H1 (cell line): ENCODE results near the gene N4BP3. TPM values are rescaled to one million over a fixed set of nuclear protein-coding genes. Genes with fewer than 3 reads are reported as not detected.

Source experiments
- CTCF ChIA-PET: fragments of 300-600 bp; sonication (Branson Sonifier 250); formaldehyde crosslinking; loops from one replicate; lab custom pipeline; 2021; ENCODE audit not compliant: partially characterized antibody; lab: Charles Lee
- POLR2A ChIA-PET: fragments of 300-600 bp; sonication (Branson Sonifier 250); formaldehyde crosslinking; loops from one replicate; lab custom pipeline; 2021; ENCODE audit warnings: inconsistent platforms; ENCODE audit not compliant: partially characterized antibody; lab: Charles Lee
- DNase-seq, 2 experiments: peaks; one replicate each; pipeline versions ENCODE4 v3.0.0 to v3.0.0-alpha.2; 2010 to 2022; ENCODE audit warnings: low spot score in 2 of 2, low read depth in 1 of 2, mixed read lengths in 1 of 2
- FAIRE-seq: peaks from 2 replicates; lab custom pipeline; 2011; peaks lifted over from hg19 to GRCh38; lab: Jason Lieb, UNC
- H2AFZ ChIP-seq: 2 replicates; pipeline ENCODE4 v1.8.1; 2012; ENCODE audit warnings: low read length, inconsistent platforms
- H2AK5ac ChIP-seq: 2 replicates; pipeline ENCODE4 v1.6.1; 2013; ENCODE audit warnings: low read depth, low read length
- H2BK120ac ChIP-seq: replicated peaks from 2 replicates; pipeline ENCODE3; 2013; ENCODE audit warnings: low read depth, low read length, inconsistent platforms
- H2BK12ac ChIP-seq: 2 replicates; pipeline ENCODE4 v1.6.1; 2013; ENCODE audit warnings: low read depth, low read length
- H2BK15ac ChIP-seq: 2 replicates; pipeline ENCODE4 v1.6.1; 2013; ENCODE audit warnings: low read length
- H2BK20ac ChIP-seq: 2 replicates; pipeline ENCODE4 v1.6.1; 2013; ENCODE audit warnings: low read length
- H2BK5ac ChIP-seq: 2 replicates; pipeline ENCODE4 v1.6.1; 2013; ENCODE audit warnings: low read depth, low read length
- H3K14ac ChIP-seq: 2 replicates; pipeline ENCODE4 v1.6.1; 2013; ENCODE audit warnings: inconsistent platforms; ENCODE audit not compliant: insufficient read length
- H3K18ac ChIP-seq: 2 replicates; pipeline ENCODE4 v1.6.1; 2013; ENCODE audit warnings: low read length; ENCODE audit errors: extremely low read depth
- H3K23ac ChIP-seq: 2 replicates; pipeline ENCODE4 v1.6.1; 2013; ENCODE audit warnings: inconsistent platforms; ENCODE audit not compliant: insufficient read length
- H3K23me2 ChIP-seq: 2 replicates; pipeline ENCODE4 v1.6.1; 2013; ENCODE audit warnings: low read depth, low read length
- H3K27ac ChIP-seq: 2 replicates; pipeline ENCODE4 v1.6.1; 2011; ENCODE audit warnings: low read depth, low read length, inconsistent platforms
- H3K27me3 ChIP-seq, 4 experiments: replicated peaks in 1 of 4; 1 replicate in 1 of 4; 2 replicates in 3 of 4; pipeline versions ENCODE4 v1.6.1 to v1.8.1; 2011 to 2013; ENCODE audit warnings: low read length in 3 of 4, mild to moderate bottlenecking in 3 of 4, inconsistent platforms in 2 of 4, mixed read lengths in 2 of 4, moderate library complexity in 1 of 4; ENCODE audit not compliant: control insufficient read depth in 3 of 4, insufficient read depth in 3 of 4; ENCODE audit errors: extremely low read depth in 1 of 4
- H3K36me3 ChIP-seq, 4 experiments: 2 replicates each; pipeline versions ENCODE4 v1.6.1 to v1.8.1; 2011 to 2013; ENCODE audit warnings: mild to moderate bottlenecking in 4 of 4, low read length in 3 of 4, moderate library complexity in 2 of 4, control low read depth in 1 of 4, inconsistent platforms in 1 of 4; ENCODE audit not compliant: insufficient read depth in 4 of 4, control insufficient read depth in 2 of 4
- H3K4ac ChIP-seq: replicated peaks from 2 replicates; pipeline ENCODE3; 2013; ENCODE audit warnings: low read length, low read depth, mixed read lengths, inconsistent platforms; ENCODE audit not compliant: insufficient read length
- H3K4me1 ChIP-seq, 4 experiments: replicated peaks in 1 of 4; 1 replicate in 1 of 4; 2 replicates in 3 of 4; pipeline versions ENCODE4 v1.6.1 to v1.8.1; 2011 to 2013; ENCODE audit warnings: low read length in 3 of 4, inconsistent platforms in 2 of 4, mixed read lengths in 1 of 4; ENCODE audit not compliant: insufficient read depth in 4 of 4, control insufficient read depth in 3 of 4
- H3K4me2 ChIP-seq, 2 experiments: 2 replicates each; pipeline versions ENCODE4 v1.6.1 to v1.8.1; 2011 to 2013; ENCODE audit warnings: low read depth in 2 of 2, low read length in 2 of 2, control low read depth in 1 of 2, inconsistent platforms in 1 of 2, mild to moderate bottlenecking in 1 of 2; ENCODE audit not compliant: insufficient read depth in 1 of 2
- H3K4me3 ChIP-seq, 4 experiments: fragments of 200-600, 300-600 bp in 1 of 4; sonication (generic), shearing (Covaris generic), sonication (Bioruptor Twin) in 1 of 4; 2 replicates each; pipeline versions ENCODE4 v1.5.1 to v1.8.1; 2011 to 2016; ENCODE audit warnings: low read length in 4 of 4, low read depth in 3 of 4, control low read depth in 2 of 4, inconsistent platforms in 2 of 4, mild to moderate bottlenecking in 2 of 4, mixed read lengths in 1 of 4, moderate library complexity in 1 of 4; ENCODE audit not compliant: insufficient read depth in 2 of 4; ENCODE audit errors: extremely low read depth in 1 of 4
- H3K56ac ChIP-seq: replicated peaks from 2 replicates; pipeline ENCODE3; 2013; ENCODE audit warnings: low read depth, mild to moderate bottlenecking, mixed read lengths, low read length, inconsistent platforms; ENCODE audit not compliant: insufficient read length
- H3K79me1 ChIP-seq: 2 replicates; pipeline ENCODE4 v1.6.1; 2013; ENCODE audit warnings: low read depth, low read length, control low read depth
- H3K79me2 ChIP-seq, 2 experiments: 2 replicates each; pipeline versions ENCODE4 v1.6.1 to v1.8.1; 2012 to 2013; ENCODE audit warnings: low read length in 2 of 2, mild to moderate bottlenecking in 2 of 2, inconsistent platforms in 1 of 2; ENCODE audit not compliant: insufficient read depth in 2 of 2, control insufficient read depth in 1 of 2
- H3K9ac ChIP-seq, 4 experiments: replicated peaks in 1 of 4; 1 replicate in 1 of 4; 2 replicates in 3 of 4; pipeline versions ENCODE4 v1.6.1 to v1.8.1; 2011 to 2013; ENCODE audit warnings: low read depth in 3 of 4, low read length in 3 of 4, control low read depth in 2 of 4, mild to moderate bottlenecking in 2 of 4, moderate library complexity in 2 of 4, inconsistent platforms in 1 of 4; ENCODE audit errors: extremely low read depth in 1 of 4
- H3K9me3 ChIP-seq, 2 experiments: 2 replicates each; pipeline versions ENCODE4 v1.6.1 to v1.8.1; 2012 to 2013; ENCODE audit warnings: mild to moderate bottlenecking in 2 of 2, moderate library complexity in 2 of 2, control low read depth in 1 of 2, inconsistent platforms in 1 of 2, low read depth in 1 of 2, low read length in 1 of 2, mixed read lengths in 1 of 2; ENCODE audit not compliant: insufficient read depth in 2 of 2
- H4K20me1 ChIP-seq, 2 experiments: replicated peaks in 1 of 2; 2 replicates each; pipeline versions ENCODE3 to v1.8.1; 2011 to 2013; ENCODE audit warnings: inconsistent platforms in 2 of 2, low read length in 2 of 2, mild to moderate bottlenecking in 1 of 2; ENCODE audit not compliant: insufficient read depth in 2 of 2, control insufficient read depth in 1 of 2
- H4K5ac ChIP-seq: 2 replicates; pipeline ENCODE4 v1.6.1; 2013; ENCODE audit warnings: low read length, low read depth, mixed read lengths, inconsistent platforms; ENCODE audit not compliant: insufficient read length
- H4K8ac ChIP-seq: 2 replicates; pipeline ENCODE4 v1.8.0; 2013; ENCODE audit warnings: mild to moderate bottlenecking, moderate library complexity, low read length, inconsistent platforms; ENCODE audit not compliant: insufficient read depth; ENCODE audit errors: extremely low read depth
- H4K91ac ChIP-seq: replicated peaks from 2 replicates; pipeline ENCODE3; 2013; ENCODE audit warnings: low read length, mixed read lengths, inconsistent platforms; ENCODE audit not compliant: insufficient read length
- CBX8 ChIP-seq: fragments of 300-800, 300-1000 bp; sonication (generic); IDR thresholded peaks from 2 replicates; pipeline ENCODE4 v1.7.1; 2016; ENCODE audit warnings: low read depth, low read length, borderline replicate concordance
- CHD2 ChIP-seq: IDR thresholded peaks from 2 replicates; pipeline ENCODE4 v1.6.1; 2012; ENCODE audit warnings: low read length, improper control_type of control experiment
- E2F6 ChIP-seq: IDR thresholded peaks from 2 replicates; pipeline ENCODE4 v1.6.1; 2012; ENCODE audit warnings: inconsistent platforms
- EGR1 ChIP-seq: IDR thresholded peaks from 2 replicates; pipeline ENCODE4 v1.6.1; 2011; ENCODE audit warnings: low read depth, low read length, borderline replicate concordance
- RFX5 ChIP-seq: IDR thresholded peaks from 2 replicates; pipeline ENCODE4 v1.6.1; 2011; ENCODE audit warnings: low read depth, low read length, improper control_type of control experiment, borderline replicate concordance
- SAP30 ChIP-seq: fragments of 300-600 bp; sonication (generic); IDR thresholded peaks from 2 replicates; pipeline ENCODE4 v1.7.1; 2012; ENCODE audit warnings: low read length, moderate library complexity, mild to moderate bottlenecking, inconsistent platforms; ENCODE audit not compliant: insufficient read depth, insufficient replicate concordance
- SIN3A ChIP-seq, 2 experiments: IDR thresholded peaks in 1 of 2; conservative IDR thresholded peaks in 1 of 2; 2 replicates each; pipeline ENCODE4 v1.6.1; 2011 to 2012; ENCODE audit warnings: low read length in 2 of 2, improper control_type of control experiment in 1 of 2, low read depth in 1 of 2, mild to moderate bottlenecking in 1 of 2
- SP1 ChIP-seq: IDR thresholded peaks from 2 replicates; pipeline ENCODE4 v1.6.1; 2011; ENCODE audit warnings: low read depth, low read length
- SRF ChIP-seq: IDR thresholded peaks from 2 replicates; pipeline ENCODE4 v1.6.1; 2011; ENCODE audit warnings: mild to moderate bottlenecking, low read depth, low read length, moderate library complexity
- TBP ChIP-seq: IDR thresholded peaks from 2 replicates; pipeline ENCODE4 v1.6.1; 2011; ENCODE audit warnings: low read depth, low read length, improper control_type of control experiment
- TEAD4 ChIP-seq: IDR thresholded peaks from 2 replicates; pipeline ENCODE4 v1.6.1; 2012; ENCODE audit warnings: low read depth, low read length, inconsistent platforms, mixed read lengths
- YY1 ChIP-seq: IDR thresholded peaks from 2 replicates; pipeline ENCODE4 v1.6.1; 2011; ENCODE audit warnings: low read depth, mild to moderate bottlenecking, low read length
- WGBS, 2 experiments: shearing (Covaris generic) in 1 of 2; methylation state at CpG; one replicate each; pipeline versions ENCODE4 v1.1.6 to v1.1.7; 2013 to 2015; ENCODE audit warnings: low lambda C conversion rate in 2 of 2, mixed read lengths in 2 of 2, inconsistent platforms in 1 of 2, low coverage in 1 of 2, missing lambda C conversion rate in 1 of 2; ENCODE audit not compliant: insufficient replicate concordance in 2 of 2, insufficient coverage in 1 of 2, insufficient read length in 1 of 2; ENCODE audit errors: extremely low coverage in 1 of 2, missing lambda C conversion rate in 1 of 2; 5-methylcytosine and 5-hydroxymethylcytosine counted together
- polyA plus RNA-seq, 7 experiments: library from polyadenylated mRNA; depleted of rRNA in 3 of 7; stranded (reverse) in 5 of 7; unstranded in 2 of 7; fragments of >200 nt in 5 of 7; fragments of 200-250 nt in 2 of 7; gene quantifications; 1 replicate in 5 of 7; 2 replicates in 1 of 7; 4 replicates in 1 of 7; pipeline versions ENCODE4 v1.2.1 to v1.2.3, GENCODE V29; 2011 to 2013; ENCODE audit warnings: missing spikeins in 2 of 7, mixed read lengths in 2 of 7
- total RNA-seq: library from RNA; stranded (reverse); fragmentation: NEBNext Ultra II Directional; extraction: Animal tissue kit (Norgen Biotek cat#: 25700); gene quantifications from 2 replicates; pipeline ENCODE4 v1.2.1, GENCODE V29; 2021

Gene N4BP3
- total and polyA plus RNA-seq, 2 of the 8 experiments (the other 6 are each of a cell fraction or from before 2014, with no cell fraction given) = 13.1 to 39.2 TPM

- H2BK12ac ChIP-seq = no peak overlapping the region
- no peak overlapping the region for H3K14ac ChIP-seq
- H3K27me3 ChIP-seq = no peaks in the 10 kb centered on the region
- no peak overlapping the region for H3K18ac ChIP-seq
- CTCF ChIA-PET = interaction anchor here (0.8 to 2.3 kb wide), 7 partner anchors 9 to 98 kb away, joined by 3 to 7 read pairs (median 5); no protein-coding TSS in a partner anchor
- H2AK5ac ChIP-seq = no peak overlapping the region
- 84% methylated on average over 5 of the region's 6 CpGs; no CpG with 5 or more reads in 1 of the 2 experiments for WGBS, 2 experiments
- no peak overlapping the region for H2BK5ac ChIP-seq
- H3K79me1 ChIP-seq = no peaks in the 10 kb centered on the region
- no peaks in the 10 kb centered on the region for H3K36me3 ChIP-seq
- no peaks in the 10 kb centered on the region for H3K79me2 ChIP-seq
- H3K4me3 ChIP-seq = no peak overlapping the region
- no peak overlapping the region for H2BK20ac ChIP-seq
- POLR2A ChIA-PET = interaction anchor here (1.8 kb wide), 1 partner anchor 69 kb away, joined by 6 read pairs; no protein-coding TSS in a partner anchor
- no peak overlapping the region for H3K27ac ChIP-seq
- H3K23me2 ChIP-seq = no peaks in the 10 kb centered on the region
- no peak overlapping the region for H4K8ac ChIP-seq
- H3K4ac ChIP-seq = no peak overlapping the region
- no peak overlapping the region for H3K9ac ChIP-seq
- no peak overlapping the region for H2AFZ ChIP-seq
- H3K23ac ChIP-seq = no peak overlapping the region
- H3K4me1 ChIP-seq = no peaks in the 10 kb centered on the region; a peak in 1 of 7 replicates
- H2BK15ac ChIP-seq = no peak overlapping the region
- H3K56ac ChIP-seq = no peak overlapping the region
- no peak overlapping the region for H4K5ac ChIP-seq
- H3K4me2 ChIP-seq = no peak overlapping the region
- DNase-seq = no peak
- no peaks in the 10 kb centered on the region for H4K20me1 ChIP-seq
- no peaks in the 10 kb centered on the region for H3K9me3 ChIP-seq
- H4K91ac ChIP-seq = no peak overlapping the region
- no peak overlapping the region for H2BK120ac ChIP-seq
- no peak for FAIRE-seq
- TF ChIP-seq E2F6 = no peak
- TF ChIP-seq YY1 = no peak
- TF ChIP-seq SP1 = no peak
- TF ChIP-seq CBX8 = no peak
- no peak for TF ChIP-seq SAP30
- TF ChIP-seq TEAD4 = no peak
- TF ChIP-seq CHD2 = no peak
- TF ChIP-seq SRF = no peak
- TF ChIP-seq RFX5 = no peak
- no peak for TF ChIP-seq TBP
- no peak for TF ChIP-seq SIN3A (conservative IDR thresholded peaks at IDR 0.05 in 1 of 2, IDR thresholded peaks at IDR 0.05 in 1 of 2; ENCODE audit: low read depth in 1 of 2, low read length in 2 of 2)
- TF ChIP-seq EGR1 = no peak
Measured at GRCh38 chr5:178067755-178068154, 45.6 kb upstream of the N4BP3 start.
